ENCODE data around the gene TSTD1. TPM values are rescaled to one million over a fixed set of nuclear protein-coding genes. Genes with fewer than 3 reads are reported as not detected.

Gene TSTD1
- total and polyA plus RNA-seq, 4 donors: 10.5 to 33.5 (median 18.8) TPM

GRCh38 chr1:161013488-161014230, 25.1 kb downstream of the TSTD1 start:
- Histone ChIP-seq H3K4me1 (ENCODE audit: control insufficient read depth, insufficient read depth, low read length) (peaks cover 3% of the 10 kb centered on the region), H3K27ac (ENCODE audit: low read depth, low read length) (peak overlapping the region; percentile 36), H3K27me3 (ENCODE audit: control insufficient read depth, insufficient read depth, low read length) (peaks cover 8% of the 10 kb centered on the region), H3K36me3 (ENCODE audit: control insufficient read depth, insufficient read depth, low read length) (no peaks in the 10 kb centered on the region), H3K9me3 (ENCODE audit: control insufficient read depth, insufficient read depth, low read length) (no peaks in the 10 kb centered on the region), H3K4me3 (ENCODE audit: low read depth, low read length) (no peak overlapping the region)
- DNase-seq (ENCODE audit: low read depth in 4 of 6, low spot score in 6 of 6): peak in 1 of 6 donors; percentile 43
- 59% methylated on average over 10 of the region's 15 CpGs for WGBS (ENCODE audit: insufficient coverage)

GRCh38 chr1:161013131-161013487, 25.7 kb downstream of the TSTD1 start:
- no peak overlapping the region for H3K4me3 ChIP-seq (ENCODE audit: low read depth, low read length)
- peaks cover 4% of the 10 kb centered on the region for H3K27me3 ChIP-seq (ENCODE audit: control insufficient read depth, insufficient read depth, low read length)
- peaks cover 3% of the 10 kb centered on the region for H3K4me1 ChIP-seq (ENCODE audit: control insufficient read depth, insufficient read depth, low read length)
- no peaks in the 10 kb centered on the region for H3K9me3 ChIP-seq (ENCODE audit: control insufficient read depth, insufficient read depth, low read length)
- H3K36me3 ChIP-seq (ENCODE audit: control insufficient read depth, insufficient read depth, low read length): no peaks in the 10 kb centered on the region
- peak overlapping the region; percentile 36 for H3K27ac ChIP-seq (ENCODE audit: low read depth, low read length)
- no peak for DNase-seq (ENCODE audit: low read depth in 4 of 6, low spot score in 6 of 6)

GRCh38 chr1:161012420-161012819, 26.3 kb downstream of the TSTD1 start:
- Histone ChIP-seq H3K9me3 (ENCODE audit: control insufficient read depth, insufficient read depth, low read length) (no peaks in the 10 kb centered on the region), H3K4me3 (ENCODE audit: low read depth, low read length) (no peak overlapping the region), H3K36me3 (ENCODE audit: control insufficient read depth, insufficient read depth, low read length) (no peaks in the 10 kb centered on the region), H3K27ac (ENCODE audit: low read depth, low read length) (no peak overlapping the region), H3K27me3 (ENCODE audit: control insufficient read depth, insufficient read depth, low read length) (no peaks in the 10 kb centered on the region), H3K4me1 (ENCODE audit: control insufficient read depth, insufficient read depth, low read length) (peaks cover 3% of the 10 kb centered on the region)
- no peak for DNase-seq (ENCODE audit: low read depth in 4 of 6, low spot score in 6 of 6)
- no CpG with 5 or more reads among the region's 3 CpGs for WGBS (ENCODE audit: insufficient coverage)

- no peaks in the 10 kb centered on the region for H3K27me3 ChIP-seq (ENCODE audit: control insufficient read depth, insufficient read depth, low read length)
- peaks cover 3% of the 10 kb centered on the region for H3K4me1 ChIP-seq (ENCODE audit: control insufficient read depth, insufficient read depth, low read length)
- H3K36me3 ChIP-seq (ENCODE audit: control insufficient read depth, insufficient read depth, low read length): no peaks in the 10 kb centered on the region
- WGBS (ENCODE audit: insufficient coverage): 93% methylated on average over 7 of the region's 7 CpGs
- H3K27ac ChIP-seq (ENCODE audit: low read depth, low read length): no peak overlapping the region
- DNase-seq (ENCODE audit: low read depth in 4 of 6, low spot score in 6 of 6): no peak
- H3K9me3 ChIP-seq (ENCODE audit: control insufficient read depth, insufficient read depth, low read length): no peaks in the 10 kb centered on the region
- H3K4me3 ChIP-seq (ENCODE audit: low read depth, low read length): no peak overlapping the region
Observed at GRCh38 chr1:161009602-161010211, 29.1 kb downstream of the TSTD1 start.

- H3K27me3 ChIP-seq (ENCODE audit: control insufficient read depth, insufficient read depth, low read length): no peaks in the 10 kb centered on the region
- no peaks in the 10 kb centered on the region for H3K9me3 ChIP-seq (ENCODE audit: control insufficient read depth, insufficient read depth, low read length)
- DNase-seq (ENCODE audit: low read depth in 4 of 6, low spot score in 6 of 6): no peak
- H3K4me1 ChIP-seq (ENCODE audit: control insufficient read depth, insufficient read depth, low read length): peaks cover 3% of the 10 kb centered on the region
- H3K27ac ChIP-seq (ENCODE audit: low read depth, low read length): no peak overlapping the region
- WGBS (ENCODE audit: insufficient coverage): 76% methylated on average over 2 of the region's 4 CpGs
- H3K36me3 ChIP-seq (ENCODE audit: control insufficient read depth, insufficient read depth, low read length): no peaks in the 10 kb centered on the region
- no peak overlapping the region for H3K4me3 ChIP-seq (ENCODE audit: low read depth, low read length)
Observed at GRCh38 chr1:161008869-161009510, 29.8 kb downstream of the TSTD1 start.

GRCh38 chr1:161007369-161007768, 31.4 kb downstream of the TSTD1 start:
- Histone ChIP-seq H3K4me3 (ENCODE audit: low read depth, low read length) (no peak overlapping the region), H3K27ac (ENCODE audit: low read depth, low read length) (no peak overlapping the region), H3K9me3 (ENCODE audit: control insufficient read depth, insufficient read depth, low read length) (no peaks in the 10 kb centered on the region), H3K4me1 (ENCODE audit: control insufficient read depth, insufficient read depth, low read length) (no peaks in the 10 kb centered on the region), H3K27me3 (ENCODE audit: control insufficient read depth, insufficient read depth, low read length) (no peaks in the 10 kb centered on the region), H3K36me3 (ENCODE audit: control insufficient read depth, insufficient read depth, low read length) (no peaks in the 10 kb centered on the region)
- DNase-seq (ENCODE audit: low read depth in 4 of 6, low spot score in 6 of 6): no peak
- WGBS (ENCODE audit: insufficient coverage): no CpG with 5 or more reads among the region's 2 CpGs

GRCh38 chr1:161006563-161006962, 32.2 kb downstream of the TSTD1 start:
- whole genome bisulfite sequencing (ENCODE audit: insufficient coverage): 95% methylated on average over 6 of the region's 8 CpGs
- no peaks in the 10 kb centered on the region for H3K27me3 ChIP-seq (ENCODE audit: control insufficient read depth, insufficient read depth, low read length)
- no peak overlapping the region for H3K27ac ChIP-seq (ENCODE audit: low read depth, low read length)
- DNase-seq (ENCODE audit: low read depth in 4 of 6, low spot score in 6 of 6): no peak
- no peaks in the 10 kb centered on the region for H3K36me3 ChIP-seq (ENCODE audit: control insufficient read depth, insufficient read depth, low read length)
- no peaks in the 10 kb centered on the region for H3K9me3 ChIP-seq (ENCODE audit: control insufficient read depth, insufficient read depth, low read length)
- no peaks in the 10 kb centered on the region for H3K4me1 ChIP-seq (ENCODE audit: control insufficient read depth, insufficient read depth, low read length)
- H3K4me3 ChIP-seq (ENCODE audit: low read depth, low read length): no peak overlapping the region

GRCh38 chr1:161001525-161001924, 37.2 kb downstream of the TSTD1 start:
- WGBS (ENCODE audit: insufficient coverage): 80% methylated on average over 5 of the region's 5 CpGs
- Histone ChIP-seq H3K27ac (ENCODE audit: low read depth, low read length) (no peak overlapping the region), H3K4me1 (ENCODE audit: control insufficient read depth, insufficient read depth, low read length) (peaks cover 6% of the 10 kb centered on the region), H3K36me3 (ENCODE audit: control insufficient read depth, insufficient read depth, low read length) (peaks cover 11% of the 10 kb centered on the region), H3K27me3 (ENCODE audit: control insufficient read depth, insufficient read depth, low read length) (no peaks in the 10 kb centered on the region), H3K9me3 (ENCODE audit: control insufficient read depth, insufficient read depth, low read length) (no peaks in the 10 kb centered on the region), H3K4me3 (ENCODE audit: low read depth, low read length) (no peak overlapping the region)
- peak in 1 of 6 donors; percentile 49 for DNase-seq (ENCODE audit: low read depth in 4 of 6, low spot score in 6 of 6)

GRCh38 chr1:161000736-161001480, 37.9 kb downstream of the TSTD1 start:
- H3K27me3 ChIP-seq (ENCODE audit: control insufficient read depth, insufficient read depth, low read length): no peaks in the 10 kb centered on the region
- peaks cover 6% of the 10 kb centered on the region for H3K4me1 ChIP-seq (ENCODE audit: control insufficient read depth, insufficient read depth, low read length)
- no peak overlapping the region for H3K4me3 ChIP-seq (ENCODE audit: low read depth, low read length)
- H3K27ac ChIP-seq (ENCODE audit: low read depth, low read length): no peak overlapping the region
- H3K36me3 ChIP-seq (ENCODE audit: control insufficient read depth, insufficient read depth, low read length): peaks cover 11% of the 10 kb centered on the region
- no peak for DNase-seq (ENCODE audit: low read depth in 4 of 6, low spot score in 6 of 6)
- H3K9me3 ChIP-seq (ENCODE audit: control insufficient read depth, insufficient read depth, low read length): no peaks in the 10 kb centered on the region
- WGBS (ENCODE audit: insufficient coverage): 84% methylated on average over 7 of the region's 11 CpGs

All from spinal cord (tissue), 10 donors.